Kidney (tissue), 14 donors: ENCODE data around the gene ZFHX2. TPM values are rescaled to one million over a fixed set of nuclear protein-coding genes. Genes with fewer than 3 reads are reported as not detected.

ENCODE experiments used
- DNase-seq, 5 donors: peaks; one replicate each; pipeline ENCODE4 v3.0.0-alpha.2; 2013 to 2020
- FAIRE-seq: peaks from 2 replicates; lab custom pipeline; 2012; peaks lifted over from hg19 to GRCh38; lab: Jason Lieb, UNC
- H3K27ac ChIP-seq, 2 donors: one replicate each; pipeline ENCODE4 v1.7.0; 2013; ENCODE audit warnings: low read depth in 2 of 2, low read length in 2 of 2, inconsistent platforms in 1 of 2
- H3K27me3 ChIP-seq: one replicate; pipeline ENCODE4 v1.7.1; 2013; ENCODE audit warnings: low read length, inconsistent platforms; ENCODE audit not compliant: control insufficient read depth, insufficient read depth
- H3K36me3 ChIP-seq, 3 donors: one replicate each; pipeline versions ENCODE4 v1.7.0 to v1.7.1; 2013; ENCODE audit warnings: low read length in 3 of 3, control low read depth in 1 of 3, inconsistent platforms in 1 of 3; ENCODE audit not compliant: insufficient read depth in 3 of 3, control insufficient read depth in 2 of 3
- H3K4me1 ChIP-seq, 3 donors: one replicate each; pipeline versions ENCODE4 v1.7.0 to v1.7.1; 2013; ENCODE audit warnings: low read length in 3 of 3, inconsistent platforms in 1 of 3, low read depth in 1 of 3; ENCODE audit not compliant: control insufficient read depth in 2 of 3, insufficient read depth in 2 of 3
- H3K4me3 ChIP-seq, 3 donors: one replicate each; pipeline versions ENCODE4 v1.7.0 to v1.8.1; 2013; ENCODE audit warnings: low read length in 3 of 3, control low read depth in 1 of 3, inconsistent platforms in 1 of 3
- H3K9ac ChIP-seq, 3 donors: one replicate each; pipeline versions ENCODE4 v1.7.0 to v1.7.1; 2013; ENCODE audit warnings: low read length in 3 of 3, control low read depth in 1 of 3, inconsistent platforms in 1 of 3
- H3K9me3 ChIP-seq, 3 donors: one replicate each; pipeline versions ENCODE4 v1.7.0 to v1.7.1; 2013; ENCODE audit warnings: low read length in 3 of 3, control low read depth in 1 of 3, inconsistent platforms in 1 of 3; ENCODE audit not compliant: control insufficient read depth in 2 of 3, insufficient read depth in 1 of 3
- CTCF ChIP-seq: IDR thresholded peaks from 3 replicates; pipeline ENCODE4 v1.5.1; 2012; ENCODE audit warnings: mild to moderate bottlenecking, moderate library complexity, borderline replicate concordance; ENCODE audit not compliant: insufficient read depth; ENCODE audit errors: extremely low read depth
- intact Hi-C: fragments of 100-400 bp; cut with DNase I; formaldehyde crosslinking; loops from one replicate; pipeline ENCODE4 v1.11.1; 2022
- polyA plus RNA-seq: library from polyadenylated mRNA; stranded (reverse); fragments of 350-450 nt; fragmentation: Illumina TruSeq; extraction: RNeasy Lipid Tissue Mini Kit (QIAGEN cat#74804); gene quantifications from one replicate; pipeline ENCODE4 v1.2.3, GENCODE V29; 2014; ENCODE audit warnings: low read depth, low replicate concordance; ENCODE audit not compliant: insufficient read depth
- total RNA-seq: library from RNA; stranded (reverse); fragmentation: NEBNext Ultra II Directional; extraction: Animal tissue kit (Norgen Biotek cat#: 25700); gene quantifications from one replicate; pipeline ENCODE4 v1.2.1, GENCODE V29; 2021
- donor health status: control.
- donor health status: control.
- donor health status: control.
- donor health status: control.
- donor health status: control.
- donor health status: DM: yes; HTN: yes; CAD: no.
- donor health status: Normal renal cell carcinoma (clear cell type).

Gene ZFHX2
- total and polyA plus RNA-seq, 2 donors from 2014 or later = 4.9 to 6.1 TPM

GRCh38 chr14:23512156-23512555 lies 39.4 kb downstream of the ZFHX2 start:
- Histone ChIP-seq H3K4me3 (no peak overlapping the region), H3K27me3 (no peaks in the 10 kb centered on the region), H3K9ac (no peak overlapping the region), H3K27ac (no peak overlapping the region), H3K9me3 (no peaks in the 10 kb centered on the region), H3K4me1 (no peaks in the 10 kb centered on the region), H3K36me3 (no peaks in the 10 kb centered on the region)
- intact Hi-C loops = no loop called here
- TF ChIP-seq CTCF = no peak
- no peak for FAIRE-seq
- DNase-seq = no peak

GRCh38 chr14:23494223-23494622 lies 57.3 kb downstream of the ZFHX2 start:
- Histone ChIP-seq H3K36me3 (no peaks in the 10 kb centered on the region), H3K27me3 (no peaks in the 10 kb centered on the region), H3K4me1 (no peaks in the 10 kb centered on the region), H3K4me3 (no peak overlapping the region), H3K27ac (no peak overlapping the region), H3K9me3 (no peaks in the 10 kb centered on the region), H3K9ac (no peak overlapping the region)
- intact Hi-C loops = no loop called here
- DNase-seq (peak in 2 of 5 donors; percentile 8 to 40), FAIRE-seq (no peak)
- TF ChIP-seq CTCF = no peak

- Histone ChIP-seq H3K9me3 (no peaks in the 10 kb centered on the region), H3K27ac (no peak overlapping the region), H3K27me3 (no peaks in the 10 kb centered on the region), H3K4me3 (no peak overlapping the region), H3K4me1 (no peaks in the 10 kb centered on the region), H3K9ac (no peak overlapping the region), H3K36me3 (no peaks in the 10 kb centered on the region)
- intact Hi-C loops = no loop called here
- DNase-seq (no peak), FAIRE-seq (no peak)
- no peak for TF ChIP-seq CTCF
Observed at GRCh38 chr14:23492618-23493272, 58.8 kb downstream of the ZFHX2 start.

- DNase-seq = no peak
- H3K4me3 ChIP-seq = no peak overlapping the region
- H3K9ac ChIP-seq = no peak overlapping the region
- H3K4me1 ChIP-seq = no peaks in the 10 kb centered on the region
- no peak for FAIRE-seq
- H3K27me3 ChIP-seq = no peaks in the 10 kb centered on the region
- TF ChIP-seq CTCF = no peak
- no peaks in the 10 kb centered on the region for H3K9me3 ChIP-seq
- intact Hi-C loops = no loop called here
- H3K36me3 ChIP-seq = peaks cover 0 to 6% (median 4%) of the 10 kb centered on the region in 3 donors
- no peak overlapping the region for H3K27ac ChIP-seq
Observed at GRCh38 chr14:23487216-23487615, 64.3 kb downstream of the ZFHX2 start.
